BE2C (cell line): ENCODE results near the gene OPRD1.

Experiments
- DNase-seq: peaks from one replicate; pipeline ENCODE4 v3.0.0-alpha.2; 2020
- H3K27me3 ChIP-seq: fragments of 250-450 bp; sonication (Bioruptor Pico); 2 replicates; pipeline ENCODE4 v1.5.1; 2020; ENCODE audit warnings: mild to moderate bottlenecking
- H3K36me3 ChIP-seq: fragments of 250-450 bp; sonication (Bioruptor Pico); 2 replicates; pipeline ENCODE4 v1.5.1; 2020; ENCODE audit warnings: mild to moderate bottlenecking
- H3K4me1 ChIP-seq: fragments of 250-450 bp; sonication (Bioruptor Pico); 2 replicates; pipeline ENCODE4 v1.5.1; 2020
- H3K4me3 ChIP-seq: 2 replicates; pipeline ENCODE4 v1.5.1; 2011; ENCODE audit warnings: low read depth, low read length
- H3K9me3 ChIP-seq: fragments of 250-450 bp; sonication (Bioruptor Pico); 2 replicates; pipeline ENCODE4 v1.5.1; 2020
- TF ChIP-seq, protein P1 (sequence below): IDR thresholded peaks from 2 replicates; pipeline ENCODE4 v1.5.1; 2012; ENCODE audit warnings: mild to moderate bottlenecking, low read depth, low read length

Gene OPRD1

DNA sequence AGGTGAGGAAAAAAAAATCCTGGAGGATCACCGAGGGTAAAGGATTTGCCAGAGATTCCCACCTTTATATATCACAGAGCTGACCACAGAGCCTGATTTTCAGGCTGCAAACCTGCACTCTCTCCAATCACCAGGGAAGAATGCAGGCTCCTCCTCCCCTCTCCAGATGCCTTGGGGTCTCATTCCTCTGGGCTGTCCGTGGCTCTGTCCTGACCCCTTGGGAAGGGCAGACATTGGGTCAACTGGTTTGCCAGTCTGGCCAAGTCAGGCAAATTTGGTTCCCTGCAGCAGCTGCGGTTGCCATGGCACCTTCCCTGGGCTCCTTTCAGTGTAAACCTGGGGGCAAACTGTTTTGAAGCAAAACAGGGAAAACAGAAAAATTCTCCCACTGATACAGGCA is 11.6 kb upstream of the OPRD1 start:
- H3K4me3 ChIP-seq = no peak overlapping the region
- H3K36me3 ChIP-seq = no peaks in the 10 kb centered on the region
- no peaks in the 10 kb centered on the region for H3K4me1 ChIP-seq
- H3K9me3 ChIP-seq = no peaks in the 10 kb centered on the region
- DNase-seq = no peak
- TF ChIP-seq, protein P1, sequence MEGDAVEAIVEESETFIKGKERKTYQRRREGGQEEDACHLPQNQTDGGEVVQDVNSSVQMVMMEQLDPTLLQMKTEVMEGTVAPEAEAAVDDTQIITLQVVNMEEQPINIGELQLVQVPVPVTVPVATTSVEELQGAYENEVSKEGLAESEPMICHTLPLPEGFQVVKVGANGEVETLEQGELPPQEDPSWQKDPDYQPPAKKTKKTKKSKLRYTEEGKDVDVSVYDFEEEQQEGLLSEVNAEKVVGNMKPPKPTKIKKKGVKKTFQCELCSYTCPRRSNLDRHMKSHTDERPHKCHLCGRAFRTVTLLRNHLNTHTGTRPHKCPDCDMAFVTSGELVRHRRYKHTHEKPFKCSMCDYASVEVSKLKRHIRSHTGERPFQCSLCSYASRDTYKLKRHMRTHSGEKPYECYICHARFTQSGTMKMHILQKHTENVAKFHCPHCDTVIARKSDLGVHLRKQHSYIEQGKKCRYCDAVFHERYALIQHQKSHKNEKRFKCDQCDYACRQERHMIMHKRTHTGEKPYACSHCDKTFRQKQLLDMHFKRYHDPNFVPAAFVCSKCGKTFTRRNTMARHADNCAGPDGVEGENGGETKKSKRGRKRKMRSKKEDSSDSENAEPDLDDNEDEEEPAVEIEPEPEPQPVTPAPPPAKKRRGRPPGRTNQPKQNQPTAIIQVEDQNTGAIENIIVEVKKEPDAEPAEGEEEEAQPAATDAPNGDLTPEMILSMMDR = no peak
- no peaks in the 10 kb centered on the region for H3K27me3 ChIP-seq

DNA sequence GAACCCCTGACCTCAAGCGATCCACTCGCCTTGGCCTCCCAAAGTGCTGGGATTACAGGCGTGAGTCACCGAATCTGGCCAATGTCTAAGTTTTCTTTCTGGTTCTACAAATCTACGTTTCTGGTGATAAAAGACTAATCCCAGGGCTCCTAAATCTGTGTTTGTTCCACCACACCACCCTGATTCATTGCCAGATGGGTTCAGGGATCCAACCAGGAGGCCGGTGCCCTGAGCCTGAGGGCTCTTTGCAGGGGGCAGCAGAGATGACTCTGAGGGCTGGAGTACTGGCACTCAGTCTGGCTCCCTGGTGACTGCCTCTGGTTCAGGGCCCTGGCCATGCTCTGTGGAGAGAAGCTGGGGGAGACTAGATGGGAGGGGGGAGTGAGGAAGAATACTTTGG is 10.5 kb upstream of the OPRD1 start:
- Histone ChIP-seq H3K27me3 (no peaks in the 10 kb centered on the region), H3K4me3 (no peak overlapping the region), H3K36me3 (no peaks in the 10 kb centered on the region), H3K9me3 (no peaks in the 10 kb centered on the region), H3K4me1 (no peaks in the 10 kb centered on the region)
- TF ChIP-seq, protein P1 = no peak
- DNase-seq = peak; percentile 38

DNA sequence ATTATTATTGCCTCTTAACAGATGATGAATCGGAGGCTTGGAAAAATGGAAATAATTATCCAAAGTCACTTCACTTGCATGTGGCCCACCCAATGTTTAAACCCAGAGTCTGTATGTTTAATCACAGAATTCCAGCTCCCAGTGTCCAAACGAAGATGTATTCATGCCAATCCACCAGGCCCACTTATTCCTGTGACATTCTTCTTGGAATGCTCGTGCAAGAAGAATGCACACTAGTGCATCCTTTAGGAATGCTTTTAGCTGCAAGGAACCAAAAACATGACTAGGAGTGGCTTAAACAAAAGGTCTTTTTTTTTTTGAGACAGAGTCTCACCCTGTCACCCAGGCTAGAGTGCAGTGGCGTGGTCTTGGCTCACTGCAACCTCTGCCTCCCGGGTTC is 8.9 kb upstream of the OPRD1 start:
- H3K4me1 ChIP-seq = no peaks in the 10 kb centered on the region
- no peaks in the 10 kb centered on the region for H3K36me3 ChIP-seq
- no peaks in the 10 kb centered on the region for H3K27me3 ChIP-seq
- DNase-seq = no peak
- TF ChIP-seq, protein P1 = no peak
- H3K4me3 ChIP-seq = no peak overlapping the region
- no peaks in the 10 kb centered on the region for H3K9me3 ChIP-seq

DNA sequence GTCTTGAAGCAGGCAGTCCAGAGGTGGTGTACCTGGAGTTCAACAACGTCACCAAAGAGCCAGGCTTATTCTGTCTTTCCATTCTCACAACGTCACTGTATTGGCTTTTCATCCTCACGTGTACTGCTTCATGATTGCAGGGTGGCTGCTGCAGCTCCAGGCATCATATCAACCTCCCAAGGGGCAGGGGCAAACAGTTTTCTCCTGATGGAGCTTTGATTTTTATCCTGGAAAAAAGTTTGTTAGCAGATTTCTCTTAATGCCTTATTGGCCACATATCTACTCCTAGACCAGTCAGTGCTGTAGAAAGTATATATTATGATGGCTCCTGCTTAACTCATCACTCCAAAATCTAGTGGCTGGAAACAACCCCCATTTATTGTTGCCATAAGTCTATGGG is 8.3 kb upstream of the OPRD1 start:
- Histone ChIP-seq H3K36me3 (no peaks in the 10 kb centered on the region), H3K9me3 (no peaks in the 10 kb centered on the region), H3K4me1 (no peaks in the 10 kb centered on the region), H3K4me3 (no peak overlapping the region), H3K27me3 (no peaks in the 10 kb centered on the region)
- TF ChIP-seq, protein P1 = no peak
- DNase-seq = no peak

DNA sequence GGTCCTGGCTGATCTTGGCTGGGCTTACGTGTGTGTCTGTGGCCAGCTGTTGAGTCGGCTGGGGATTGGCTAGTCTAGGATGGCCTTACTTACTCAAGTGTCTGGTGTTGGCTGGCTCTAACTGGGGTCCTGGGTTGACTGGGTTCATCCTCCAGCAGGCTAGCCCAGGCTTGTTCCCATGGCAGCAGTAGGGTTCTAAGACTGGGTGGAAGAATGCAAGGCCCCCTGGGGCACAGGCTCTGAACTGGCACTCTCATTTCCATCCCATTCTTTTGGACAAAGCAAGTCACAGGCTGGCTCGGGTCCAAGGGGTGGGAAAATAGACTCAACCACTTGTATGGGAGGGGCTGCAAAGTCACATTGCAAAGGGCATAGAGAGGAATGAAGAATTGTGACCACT is 7.9 kb upstream of the OPRD1 start:
- H3K4me1 ChIP-seq = no peaks in the 10 kb centered on the region
- no peaks in the 10 kb centered on the region for H3K27me3 ChIP-seq
- no peaks in the 10 kb centered on the region for H3K36me3 ChIP-seq
- DNase-seq = no peak
- H3K4me3 ChIP-seq = no peak overlapping the region
- TF ChIP-seq, protein P1 = no peak
- H3K9me3 ChIP-seq = no peaks in the 10 kb centered on the region

DNA sequence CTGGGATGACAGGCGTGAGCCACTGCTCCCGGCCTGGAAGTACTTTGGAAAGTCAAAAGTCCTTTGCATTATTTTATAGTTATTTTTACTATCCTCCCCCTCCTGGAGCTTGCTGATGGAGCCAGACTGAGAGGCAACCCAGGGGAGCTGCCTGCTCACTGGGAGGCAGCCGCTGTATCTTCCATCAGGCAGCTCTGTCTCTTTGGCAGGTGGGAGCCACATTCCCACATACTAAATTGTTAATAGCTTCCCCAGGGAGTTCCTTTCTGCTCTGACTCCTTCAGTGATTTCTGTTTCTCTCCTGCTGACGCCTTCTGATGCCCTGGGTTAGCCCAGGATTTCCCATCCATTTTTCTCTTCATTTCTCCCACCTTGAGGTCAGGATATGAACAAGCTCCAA is 4.9 kb upstream of the OPRD1 start:
- Histone ChIP-seq H3K36me3 (no peaks in the 10 kb centered on the region), H3K27me3 (no peaks in the 10 kb centered on the region), H3K9me3 (no peaks in the 10 kb centered on the region), H3K4me1 (no peaks in the 10 kb centered on the region), H3K4me3 (no peak overlapping the region)
- DNase-seq = no peak
- TF ChIP-seq, protein P1 = no peak
